Stimulated activated CD8-positive, alpha-beta memory T cell treated with anti-CD3 and anti-CD28 coated beads, Interleukin-7, amount 100 ng/mL, for 48 hours (primary cell): ENCODE measurements around the gene TRAPPC5.
A peak's percentile ranks its signal among the peaks of the same experiment; 100 is the strongest.

Source experiments
- DNase-seq, 2 donors: peaks; one replicate each; pipeline ENCODE4 v3.0.0-alpha.2; 2020; ENCODE audit warnings: low read depth in 1 of 2; ENCODE audit errors: extremely low read depth in 1 of 2

TRAPPC5 gene

DNA sequence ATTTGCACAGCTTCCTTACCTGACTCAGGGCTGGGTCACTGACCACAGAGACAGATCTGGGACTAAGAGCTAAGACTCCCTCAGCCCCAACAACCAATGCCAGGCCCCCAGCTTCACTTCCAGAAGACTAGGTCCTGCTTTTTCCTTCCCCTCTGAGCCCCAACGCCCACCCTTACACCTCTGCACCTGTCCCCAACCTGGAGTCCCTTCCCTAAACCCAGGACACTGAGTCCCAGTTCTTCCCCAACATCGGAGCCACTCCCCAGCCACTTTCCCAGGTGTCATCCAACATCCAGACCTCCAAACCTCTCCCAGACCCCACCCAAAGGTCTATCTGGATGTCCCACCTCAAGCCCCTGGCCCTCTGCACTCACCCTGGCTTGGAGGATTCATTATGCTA lies 18.4 kb downstream of the TRAPPC5 start:
- no peak for DNase-seq

DNA sequence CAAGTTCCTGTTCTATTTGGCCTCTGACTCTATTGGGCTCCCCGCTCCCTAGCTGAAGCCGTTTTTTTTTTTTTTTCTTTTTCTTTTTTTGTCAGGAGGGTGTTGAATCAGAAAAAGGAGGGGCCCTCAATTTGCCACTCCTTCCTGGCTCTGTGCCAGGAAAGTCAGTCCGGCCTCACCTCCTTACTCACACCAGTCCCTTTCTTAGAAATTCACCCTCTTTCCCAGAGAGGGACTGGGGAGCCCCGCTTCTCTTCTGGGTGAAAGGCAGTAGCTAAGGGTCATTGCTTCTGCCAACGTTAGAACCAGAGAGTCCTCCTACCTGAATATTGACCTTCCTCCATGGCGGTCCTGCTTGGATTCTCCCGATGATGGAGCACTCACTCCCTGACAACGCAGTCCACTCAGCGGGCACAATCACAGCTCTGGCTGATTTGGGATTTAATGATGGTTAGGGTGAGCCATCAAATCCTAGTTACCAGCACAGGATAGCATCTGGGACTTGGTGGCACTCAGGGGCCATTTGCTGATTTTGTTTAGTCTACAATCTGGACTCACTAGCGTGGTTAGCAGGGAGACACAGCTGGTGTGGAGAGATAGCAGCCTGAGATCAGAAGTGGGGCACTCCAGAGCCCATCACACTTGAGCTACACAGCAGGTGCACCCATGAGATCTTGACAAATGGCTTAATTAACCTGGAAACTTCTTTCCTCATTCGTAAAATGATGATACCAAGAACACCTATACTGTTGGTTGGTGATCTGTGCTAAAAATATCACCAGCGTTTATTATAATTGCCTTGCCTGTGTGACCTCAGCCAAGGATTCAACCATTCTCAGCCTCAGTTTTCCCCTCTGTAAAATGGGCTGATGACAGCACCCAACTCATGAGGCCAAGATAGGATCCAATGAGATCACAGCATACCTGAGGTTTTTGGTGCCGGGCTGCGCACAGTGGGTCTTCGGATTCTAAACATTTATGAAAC lies 19.1 kb downstream of the TRAPPC5 start:
- DNase-seq, result peak; percentile 43 to 47

DNA sequence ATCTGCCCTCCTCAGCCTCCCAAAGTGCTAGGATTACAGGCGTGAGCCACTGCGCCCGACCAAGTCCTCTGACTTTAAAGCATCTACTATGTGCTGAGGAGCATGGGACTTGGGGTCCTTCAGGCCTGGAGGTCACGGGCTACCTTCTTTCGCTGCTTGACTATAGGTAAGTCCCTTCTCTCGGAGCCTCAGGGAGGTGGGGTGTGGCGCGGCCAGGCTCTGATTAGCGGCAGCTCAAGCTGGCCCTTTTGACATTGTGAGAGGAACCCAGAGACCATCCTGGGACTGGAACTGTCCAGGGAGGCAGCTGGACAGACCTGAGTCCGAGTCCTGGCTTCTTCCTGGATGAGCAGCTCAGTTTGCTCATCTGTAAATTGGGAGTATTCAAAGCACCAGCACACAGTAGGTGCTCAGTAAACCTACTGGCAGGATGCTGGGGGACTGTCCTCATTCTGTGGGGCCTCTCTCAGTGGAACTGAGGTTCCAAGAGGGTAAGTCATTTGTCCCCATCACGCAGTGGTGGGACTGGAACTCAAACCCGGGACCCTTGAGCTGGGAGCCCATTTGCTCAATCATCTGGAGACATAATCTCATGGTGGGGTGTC lies 20.5 kb downstream of the TRAPPC5 start:
- DNase-seq, result no peak

DNA sequence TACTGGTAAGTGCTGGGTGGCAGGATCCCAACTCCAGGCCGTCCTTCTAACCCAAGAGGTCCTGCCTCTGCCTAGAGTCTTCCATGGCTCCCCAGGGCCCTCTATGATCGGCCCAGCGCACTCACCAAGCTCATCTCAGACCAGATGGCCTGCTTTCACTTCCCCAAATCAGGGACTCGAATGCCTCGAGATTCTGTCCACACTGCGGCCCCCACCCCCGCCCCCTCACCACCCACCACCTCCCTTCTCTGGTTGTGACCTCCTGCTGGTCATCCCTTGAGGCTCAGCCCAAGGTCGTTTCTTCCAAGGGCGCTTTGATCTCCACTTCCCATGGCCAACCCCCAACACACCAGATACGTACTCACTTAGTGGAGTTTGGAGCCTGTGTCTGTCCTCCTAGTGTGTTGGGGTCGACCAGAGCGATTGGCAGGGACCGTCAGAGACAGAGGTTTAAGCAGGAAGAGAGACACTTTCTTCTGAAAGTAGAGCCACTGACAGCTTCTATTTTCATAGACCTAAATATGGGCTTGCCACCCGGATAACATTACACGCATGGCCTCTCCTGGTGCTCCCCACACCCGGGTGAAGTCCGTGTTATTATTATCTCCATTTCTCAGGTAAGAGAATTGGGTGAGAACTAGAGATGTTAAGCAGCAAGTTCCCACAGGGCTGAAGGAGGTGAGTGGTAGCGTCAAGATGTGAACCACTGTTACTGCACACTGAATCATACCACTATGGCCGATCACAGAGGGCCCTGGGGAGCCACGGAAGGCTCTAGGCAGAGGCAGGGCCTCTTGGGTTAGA lies 21.2 kb downstream of the TRAPPC5 start, which contains the start of gene FCER2:
Gene FCER2 (minus strand): TSS at position 478 of the 804 bp plus-strand sequence. CDS start 2,371 bp downstream, outside the sequence.
- DNase-seq, result no peak

DNA sequence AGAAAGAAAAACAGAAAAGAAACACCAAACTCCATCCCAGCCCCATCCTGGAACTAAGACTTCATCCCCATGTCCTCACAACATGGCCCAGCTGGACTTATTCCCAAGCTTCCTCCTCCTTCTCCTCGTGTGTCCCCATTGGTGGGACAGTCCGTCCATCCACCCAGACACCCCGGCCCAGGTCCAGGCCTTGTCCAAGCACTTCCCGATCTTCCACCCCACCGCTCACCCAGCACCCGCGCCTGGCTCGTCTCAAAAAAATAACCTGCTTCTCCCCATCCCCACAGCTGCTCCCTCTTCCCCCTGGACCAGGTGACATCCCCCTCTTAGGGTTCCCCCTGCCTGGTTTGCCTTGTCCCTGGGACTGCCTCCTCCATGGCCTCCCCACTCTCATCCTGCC lies 22.7 kb downstream of the TRAPPC5 start:
- DNase-seq, result no peak

DNA sequence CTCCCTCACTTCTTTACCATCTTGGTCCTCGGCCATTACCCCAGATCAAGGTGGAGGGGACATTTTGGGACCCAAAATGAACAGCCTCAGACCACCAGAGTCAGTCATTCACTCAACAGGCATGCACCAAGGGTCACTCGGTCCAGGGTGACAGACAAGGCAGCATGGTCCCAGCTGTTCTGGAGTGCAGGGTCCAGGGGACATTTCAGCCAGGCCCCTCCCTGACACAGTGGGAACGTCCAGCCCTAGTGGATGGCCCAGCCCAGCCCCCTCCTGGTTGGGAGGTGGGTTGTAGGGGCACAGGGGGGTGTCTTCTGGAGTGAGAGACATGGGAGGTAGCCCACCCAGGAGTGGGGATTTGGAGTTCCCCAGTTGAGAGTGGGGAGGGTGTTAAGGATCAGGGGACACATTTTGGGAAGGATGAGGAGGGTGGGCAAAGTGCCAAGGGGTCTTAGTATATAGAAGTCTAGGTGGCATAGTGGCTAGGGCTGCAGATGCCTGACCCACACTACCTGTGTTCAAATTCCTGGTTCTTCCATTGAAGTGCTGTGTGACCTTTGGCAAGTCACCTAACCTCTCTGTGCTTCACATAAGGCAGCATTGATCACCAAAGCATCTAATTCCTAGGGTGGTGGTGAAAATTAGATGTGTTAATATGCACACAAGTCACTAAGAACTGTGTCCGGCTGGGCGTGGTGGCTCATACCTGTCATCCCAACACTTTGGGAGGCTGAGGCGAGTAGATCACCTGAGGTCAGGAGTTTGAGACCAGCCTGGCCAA lies 23.8 kb downstream of the TRAPPC5 start:
- no peak for DNase-seq

DNA sequence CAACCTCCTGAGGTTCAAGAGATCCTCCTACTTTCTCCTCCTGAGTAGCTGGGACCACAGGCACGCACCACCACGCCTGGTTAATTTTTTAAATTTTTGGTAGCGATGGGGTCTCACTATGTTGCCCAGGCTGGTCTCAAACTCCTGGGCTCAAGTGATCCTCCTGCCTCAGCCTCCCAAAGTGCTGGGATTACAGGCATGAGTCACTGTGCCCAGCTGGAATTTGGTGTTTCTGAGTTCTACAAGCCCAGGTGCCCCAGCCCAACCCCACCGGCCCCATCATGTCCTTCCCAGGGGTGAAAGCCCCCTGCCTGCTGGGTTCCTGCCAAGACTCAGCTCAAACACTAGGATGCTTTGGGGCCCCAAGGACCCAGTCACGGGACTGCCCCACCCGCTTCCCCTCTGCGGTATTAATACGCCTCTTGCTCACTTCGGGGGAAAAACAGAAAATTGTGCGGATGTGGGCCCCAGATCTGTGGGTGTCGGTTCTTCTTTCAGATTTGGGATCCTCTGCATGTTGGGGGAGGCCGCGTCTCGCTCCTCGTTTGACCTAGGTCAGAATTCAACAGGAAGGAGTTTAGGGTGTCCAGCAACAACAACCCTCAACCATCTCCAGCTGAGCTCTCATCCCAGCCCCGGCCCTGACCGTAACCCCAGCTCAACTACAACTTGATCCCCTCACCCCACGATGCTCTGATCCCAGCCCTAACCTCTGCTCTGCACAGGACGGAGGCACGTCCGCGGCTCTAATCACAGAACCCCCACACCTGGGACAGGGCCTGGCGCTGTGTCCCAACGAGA lies 25.0 kb downstream of the TRAPPC5 start:
- peak; percentile 35 to 68 for DNase-seq

DNA sequence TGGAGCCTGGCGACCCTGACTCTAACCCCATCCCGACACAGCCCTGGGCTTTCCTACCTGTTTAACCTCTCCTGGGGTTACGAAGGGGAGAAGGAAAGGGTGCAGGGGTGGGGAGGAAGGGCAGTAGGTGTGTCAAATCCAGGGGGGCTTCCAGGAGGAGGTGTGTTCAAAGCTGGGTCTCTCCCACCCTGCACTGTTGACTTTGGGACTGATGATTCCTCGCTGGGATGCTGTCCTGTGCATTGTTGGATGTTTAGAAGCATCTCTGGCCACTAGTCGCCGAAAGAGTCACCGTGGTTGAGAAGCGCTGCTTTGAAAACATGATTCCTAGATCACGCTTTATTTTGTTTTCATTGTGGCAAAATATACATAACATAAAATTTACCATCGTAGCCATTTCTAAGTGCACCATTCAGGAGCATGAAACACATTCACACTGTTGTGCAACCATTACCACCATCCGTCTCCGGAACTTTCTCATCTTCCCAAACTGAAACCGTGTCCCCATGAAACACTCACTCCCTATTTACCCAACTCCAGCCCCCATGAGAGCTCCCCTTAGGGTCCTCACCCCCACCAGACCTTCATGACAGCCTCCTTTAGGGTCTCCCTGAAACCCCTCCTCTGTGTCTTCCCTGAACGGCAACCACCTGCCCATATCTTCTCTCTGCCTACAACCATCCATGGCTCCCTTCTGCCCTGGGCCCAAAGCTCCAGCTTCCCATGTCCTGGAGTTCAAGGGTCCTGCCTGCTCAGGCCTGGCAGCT lies 25.7 kb downstream of the TRAPPC5 start:
- no peak for DNase-seq

DNA sequence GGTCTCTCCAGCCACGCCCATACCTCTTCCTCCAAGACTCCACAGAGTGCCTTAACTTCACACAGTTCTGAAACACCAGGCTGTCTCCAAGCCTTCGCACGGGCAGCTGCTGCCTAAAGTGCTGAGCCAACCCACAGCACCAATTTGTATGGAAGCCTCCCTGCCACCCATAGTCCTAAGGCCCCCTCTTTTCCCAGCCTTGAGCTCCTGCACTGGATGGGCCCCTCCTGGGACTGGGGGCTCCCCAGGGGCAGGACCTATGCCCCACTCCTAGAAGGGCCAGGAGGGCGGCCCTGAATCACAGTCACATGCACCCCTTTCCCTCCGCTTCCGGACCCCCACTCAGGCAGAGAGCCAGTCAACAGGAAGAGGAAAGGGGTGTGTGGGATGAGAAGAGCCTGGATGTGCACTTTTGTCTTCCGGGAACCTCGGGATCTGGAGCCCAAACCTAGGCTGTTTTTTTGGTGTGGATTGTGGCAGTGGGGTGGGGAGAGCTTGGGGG lies 26.4 kb downstream of the TRAPPC5 start:
- DNase-seq, result no peak

DNA sequence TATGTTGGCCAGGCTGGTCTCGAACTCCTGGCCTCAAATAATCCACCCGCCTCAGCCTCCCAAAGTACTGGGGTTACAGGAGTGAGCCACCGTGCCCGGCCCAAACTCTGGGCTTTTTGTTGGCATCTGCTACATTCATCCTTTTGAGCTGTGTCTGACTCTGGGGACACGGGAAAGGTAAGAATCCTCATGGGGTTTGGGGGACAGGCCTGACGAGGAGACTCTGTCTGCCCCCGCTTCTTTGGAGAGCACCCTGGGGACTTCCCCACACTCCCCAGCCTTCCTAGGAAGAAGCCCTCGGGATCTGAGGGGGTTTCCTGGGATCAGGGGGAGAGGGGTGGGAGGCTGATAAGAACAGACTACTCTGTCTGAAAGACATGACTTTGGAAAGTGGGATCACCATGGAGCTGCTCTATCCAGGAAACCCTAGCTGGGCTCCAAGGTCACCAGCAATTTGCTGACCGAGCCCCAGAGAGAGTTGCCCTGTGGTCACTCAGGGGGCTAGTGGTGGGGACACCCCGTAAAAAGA lies 29.4 kb downstream of the TRAPPC5 start:
- no peak for DNase-seq

DNA sequence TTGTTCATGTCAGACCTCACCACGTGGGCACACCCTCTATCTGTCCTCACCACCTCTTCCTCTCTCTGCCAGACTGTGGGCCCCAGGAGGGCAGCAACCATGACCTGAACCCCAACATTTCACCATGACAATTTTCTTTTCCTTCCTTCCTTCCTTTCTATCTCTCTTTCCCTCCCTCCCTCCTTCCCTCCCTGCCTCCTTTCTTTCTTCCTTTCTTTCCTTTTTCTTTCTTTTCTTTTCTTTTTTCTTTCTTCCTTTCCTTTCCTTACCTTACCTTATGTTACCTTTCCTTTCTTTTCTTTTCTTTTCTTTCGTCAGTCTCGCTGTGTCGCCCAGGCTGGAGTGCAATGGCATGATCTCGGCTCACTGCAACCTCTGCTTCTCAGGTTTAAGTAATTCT lies 30.0 kb downstream of the TRAPPC5 start:
- DNase-seq, result no peak

DNA sequence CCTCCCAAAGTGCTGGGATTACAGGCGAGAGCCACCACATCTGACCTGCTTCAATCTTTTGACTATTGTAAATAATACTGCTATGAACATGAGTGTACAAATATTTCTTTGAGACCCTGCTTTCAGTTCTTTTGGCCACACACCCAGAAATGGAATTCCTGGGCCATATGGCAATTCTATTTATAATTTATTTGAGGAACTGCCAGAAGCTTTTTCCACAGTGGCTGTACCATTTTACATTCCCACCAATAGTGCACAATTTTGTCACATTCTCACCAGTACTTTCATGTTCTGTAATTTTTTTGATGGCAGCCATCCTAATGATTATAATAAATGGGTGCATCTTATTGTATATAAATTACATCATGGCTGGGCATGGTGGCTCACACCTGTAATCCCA lies 35.0 kb downstream of the TRAPPC5 start:
- no peak for DNase-seq

DNA sequence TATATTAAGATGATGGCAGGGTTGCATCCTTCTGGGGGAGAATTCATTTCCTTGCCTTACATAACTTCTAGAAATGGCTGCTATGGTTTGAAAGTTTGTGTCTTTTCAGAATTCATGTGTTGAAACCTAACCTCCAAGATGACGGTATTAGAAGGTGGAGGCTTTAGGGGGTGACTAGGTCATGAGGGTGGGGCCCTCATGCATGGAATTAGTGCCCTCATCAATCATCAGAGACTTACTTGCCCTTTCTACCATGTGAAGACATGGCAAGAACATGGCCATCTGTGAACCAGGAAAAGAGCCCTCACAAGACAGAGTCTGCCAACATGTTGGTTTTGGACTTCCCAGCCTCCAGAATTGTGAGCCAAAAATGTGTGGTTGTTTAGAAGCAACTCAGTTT lies 36.1 kb downstream of the TRAPPC5 start:
- no peak for DNase-seq

DNA sequence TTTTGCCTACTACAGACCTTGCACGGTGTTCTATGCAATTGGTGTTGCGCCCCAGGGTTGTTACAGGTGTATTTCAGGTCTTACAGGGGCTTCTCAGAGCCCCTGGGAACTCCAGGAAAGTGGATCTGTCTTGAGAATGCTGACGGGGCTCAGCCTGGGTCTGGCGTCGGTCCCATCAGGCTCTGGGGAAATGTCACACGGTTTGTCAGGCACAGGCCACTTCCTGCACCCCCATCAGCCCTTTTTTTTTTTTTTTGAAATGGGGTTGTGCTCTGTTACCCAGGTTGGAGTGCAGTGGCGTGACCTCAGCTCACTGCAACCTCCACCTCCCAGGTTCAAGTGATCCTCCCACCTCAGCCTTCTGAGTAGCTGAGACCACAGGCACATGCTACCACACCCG lies 38.0 kb downstream of the TRAPPC5 start:
- no peak for DNase-seq

DNA sequence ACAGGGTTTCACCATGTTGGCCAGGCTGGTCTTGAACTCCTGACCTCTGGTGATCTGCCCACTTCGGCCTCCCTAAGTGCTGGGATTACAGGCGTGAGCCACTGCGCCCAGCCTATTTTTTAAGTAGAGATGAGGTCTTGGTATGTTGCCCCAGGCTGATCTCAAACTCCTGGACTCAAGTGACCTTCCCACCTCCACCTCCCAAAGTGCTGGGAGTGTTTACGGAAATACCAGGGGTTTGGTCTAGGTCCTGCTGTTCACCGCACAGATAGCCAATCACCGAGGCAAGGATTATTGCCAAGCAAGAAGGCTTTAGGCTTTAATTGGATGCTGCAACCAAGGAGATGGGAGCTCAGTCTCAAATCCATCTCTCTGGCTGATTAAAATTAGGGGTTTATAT lies 39.7 kb downstream of the TRAPPC5 start:
- no peak for DNase-seq

DNA sequence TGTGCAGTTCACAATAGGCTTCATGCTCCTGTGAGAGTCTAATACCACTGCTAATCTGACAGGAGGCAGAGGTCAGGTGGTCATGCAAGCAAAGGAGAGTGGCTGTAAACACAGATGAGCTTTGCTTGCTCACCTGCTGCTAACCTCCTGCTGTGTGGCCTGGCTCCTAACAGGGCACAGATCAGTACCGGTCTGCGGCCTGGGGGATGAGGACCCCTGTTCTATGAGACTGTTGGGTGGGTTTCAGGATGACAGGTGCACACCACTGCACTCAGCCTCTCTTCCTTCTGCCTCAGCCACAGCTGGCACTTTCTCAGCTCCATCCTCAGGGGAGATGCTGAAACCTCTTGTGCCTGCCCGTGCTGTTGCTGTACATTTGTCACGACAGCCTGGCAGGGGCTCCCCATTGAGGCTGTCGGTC lies 41.6 kb downstream of the TRAPPC5 start:
- DNase-seq, result no peak

DNA sequence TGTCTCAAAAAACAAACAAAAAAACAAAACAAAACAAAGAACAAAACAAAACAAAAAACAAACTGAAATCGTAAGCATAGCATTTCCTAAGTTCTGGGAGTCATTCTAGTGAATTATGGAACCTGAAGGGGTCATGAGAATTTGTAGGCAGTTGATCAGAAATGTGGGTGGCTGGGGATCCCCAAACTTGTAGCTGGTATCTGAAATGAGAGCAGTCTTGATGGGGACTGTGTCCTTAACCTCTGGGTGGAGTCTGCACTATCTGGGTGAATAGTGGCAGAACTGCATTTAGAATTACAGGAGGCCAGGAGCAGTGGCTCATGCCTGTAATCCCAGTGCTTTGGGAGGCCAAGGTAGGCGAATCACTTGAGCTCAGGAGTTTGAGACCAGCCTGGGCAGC lies 45.2 kb downstream of the TRAPPC5 start:
- DNase-seq, result no peak

DNA sequence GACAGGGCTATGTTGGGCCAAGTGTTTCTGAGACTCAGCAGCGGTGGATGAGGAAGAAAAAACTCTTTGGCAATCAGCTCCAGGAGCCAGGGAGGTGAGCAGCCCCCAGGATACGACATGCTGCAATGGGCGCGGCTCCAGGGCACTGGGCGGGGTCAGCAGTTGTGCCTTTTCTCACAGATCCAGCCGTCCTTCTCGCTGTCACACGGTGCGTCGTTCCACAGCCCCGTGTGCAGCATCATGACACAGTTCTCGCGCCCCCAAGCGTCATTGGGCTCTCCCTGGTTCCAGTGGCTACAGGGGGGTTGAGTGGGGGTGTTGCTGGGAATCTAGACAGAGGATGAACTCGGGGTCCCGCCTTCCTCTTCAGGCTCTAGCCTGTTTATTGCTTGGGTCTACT lies 48.6 kb downstream of the TRAPPC5 start:
- DNase-seq, result no peak
